HG03175 (cell line): ENCODE results near the gene TSGA10IP.

Experiments
- ATAC-seq: cut with Tn5 transposase; IDR thresholded peaks from one replicate; pipeline ENCODE4 v1.9.1; 2021; ENCODE audit warnings: mild to moderate bottlenecking, moderate library complexity; ENCODE audit not compliant: unreplicated experiment

The TSGA10IP gene

DNA sequence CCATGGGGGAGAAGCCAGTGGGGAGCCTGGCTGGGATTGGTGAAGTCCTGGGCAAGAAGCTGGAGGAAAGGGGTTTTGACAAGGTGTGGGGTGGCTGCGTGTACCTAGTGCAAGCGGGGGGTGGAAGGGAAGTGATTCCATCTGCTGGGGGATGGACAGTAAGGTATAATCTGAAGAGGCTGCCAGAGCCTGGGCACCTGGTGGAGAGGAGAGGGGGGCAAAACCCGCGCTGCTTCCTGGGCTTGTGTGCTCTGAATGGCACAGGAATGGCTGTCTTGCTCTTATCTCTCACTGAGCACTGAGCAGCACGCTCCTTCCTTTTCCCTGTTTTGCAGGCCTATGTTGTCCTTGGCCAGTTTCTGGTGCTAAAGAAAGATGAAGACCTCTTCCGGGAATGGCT lies 58.0 kb downstream of the TSGA10IP start:
- ATAC-seq, result no peak

DNA sequence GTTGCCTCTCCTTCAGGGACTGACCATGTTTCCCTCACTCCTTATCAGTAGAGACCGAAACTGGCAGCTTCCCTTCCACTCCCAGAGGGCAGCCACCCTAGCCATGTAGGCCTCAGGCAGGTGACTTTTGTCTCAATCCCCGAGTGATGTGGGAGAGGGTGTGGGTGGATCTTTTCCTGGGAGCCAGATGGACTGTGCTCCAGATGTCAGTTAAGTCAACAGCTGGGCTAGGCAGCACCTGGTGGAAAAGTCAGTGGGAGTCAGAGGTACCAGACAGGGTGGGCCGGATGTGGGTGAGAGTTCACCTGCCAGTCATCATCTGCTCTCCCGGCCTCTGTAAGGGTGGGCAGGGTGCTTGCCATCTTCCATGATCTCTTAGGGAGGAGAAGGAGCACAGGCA lies 58.9 kb downstream of the TSGA10IP start:
- ATAC-seq, result no peak

DNA sequence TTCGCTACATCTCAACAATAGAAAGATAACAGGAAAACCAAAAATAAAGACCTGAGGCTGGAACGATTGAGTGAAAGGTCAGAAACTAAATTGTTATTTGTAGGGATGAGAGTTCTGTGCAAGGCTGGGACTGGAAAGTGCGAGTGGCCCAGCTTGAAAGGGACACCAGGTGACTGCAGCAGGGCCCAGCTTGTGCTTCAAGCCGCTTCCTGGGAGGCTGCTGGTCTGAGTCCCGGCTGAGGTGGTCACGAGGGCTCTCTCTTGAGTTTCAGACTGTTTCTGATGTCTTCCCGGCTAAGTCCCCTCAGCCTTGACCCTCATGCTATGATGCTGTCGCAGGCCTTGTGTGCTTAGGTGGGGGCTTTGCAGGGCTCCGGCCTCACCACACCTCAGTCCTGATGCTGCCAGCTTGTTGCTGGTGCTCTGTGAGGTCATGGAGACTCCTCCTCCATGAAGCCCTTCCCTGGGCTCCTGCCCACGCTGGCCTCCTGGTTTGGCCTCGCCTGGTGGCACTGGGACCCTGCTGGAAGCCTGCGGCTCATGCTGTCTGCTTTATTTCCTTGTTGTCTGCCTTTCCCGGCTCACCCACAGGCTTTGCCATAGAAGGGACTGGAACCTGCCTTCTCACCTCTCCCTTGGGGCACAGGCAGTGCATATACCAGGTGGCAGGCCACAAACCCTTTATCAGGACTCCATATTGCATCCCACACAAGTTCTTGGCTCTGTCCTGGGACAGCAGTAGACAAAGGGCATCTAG lies 61.0 kb downstream of the TSGA10IP start:
- ATAC-seq, result no peak

DNA sequence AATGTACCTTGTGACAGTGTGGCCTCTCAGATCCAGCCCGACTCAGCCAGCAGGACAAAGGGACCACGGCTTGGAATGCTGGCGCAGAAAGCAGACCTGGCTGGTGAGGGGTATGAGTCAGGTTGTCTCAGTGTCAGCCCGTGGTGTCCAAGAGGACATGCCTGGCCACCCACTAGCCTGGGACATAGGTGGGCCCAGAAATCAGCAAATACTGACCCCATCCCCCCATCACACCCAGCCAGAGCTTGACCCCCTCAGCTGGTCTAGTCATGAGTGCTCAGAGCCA lies 61.6 kb downstream of the TSGA10IP start:
- no peak for ATAC-seq

DNA sequence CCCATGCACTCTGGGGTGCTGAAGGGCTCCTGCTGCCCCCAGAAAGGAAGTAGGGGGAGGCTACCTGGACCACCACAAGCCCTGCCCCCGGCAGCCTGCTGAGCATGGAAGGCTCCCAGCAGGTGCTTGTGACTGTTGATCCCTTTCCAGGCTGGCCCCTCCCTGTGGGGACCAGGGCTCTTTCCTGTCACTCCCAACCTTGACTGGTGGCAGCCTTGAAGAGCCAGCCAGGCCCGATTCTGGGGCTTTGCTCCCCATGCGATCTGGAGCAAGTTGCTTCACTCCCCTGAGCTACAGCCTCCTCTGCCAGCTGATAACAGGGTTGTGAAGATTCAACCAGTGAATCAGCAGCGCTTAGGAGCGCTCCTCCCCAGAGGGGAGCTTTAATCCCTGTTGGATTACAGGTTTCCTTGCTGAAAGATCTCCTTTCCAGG lies 61.9 kb downstream of the TSGA10IP start:
- ATAC-seq, result no peak

DNA sequence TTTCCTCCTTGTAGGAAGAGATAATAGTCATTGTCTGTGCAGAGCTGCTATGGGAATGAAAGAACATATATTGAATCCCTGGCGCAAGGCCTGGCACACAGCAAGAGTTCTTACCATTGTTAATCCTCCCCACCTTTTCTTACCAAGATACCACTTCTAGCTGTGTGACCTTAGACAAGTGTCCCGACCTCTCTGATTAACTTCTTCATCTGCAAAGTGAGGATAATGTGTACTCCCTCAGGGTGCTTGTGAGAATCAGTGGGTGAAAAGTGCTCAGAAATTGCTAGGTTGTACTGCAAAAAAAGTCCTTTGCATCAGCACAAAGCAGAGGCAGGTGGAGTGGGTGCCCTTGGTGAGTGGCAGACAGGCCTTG lies 62.8 kb downstream of the TSGA10IP start:
- ATAC-seq, result no peak

DNA sequence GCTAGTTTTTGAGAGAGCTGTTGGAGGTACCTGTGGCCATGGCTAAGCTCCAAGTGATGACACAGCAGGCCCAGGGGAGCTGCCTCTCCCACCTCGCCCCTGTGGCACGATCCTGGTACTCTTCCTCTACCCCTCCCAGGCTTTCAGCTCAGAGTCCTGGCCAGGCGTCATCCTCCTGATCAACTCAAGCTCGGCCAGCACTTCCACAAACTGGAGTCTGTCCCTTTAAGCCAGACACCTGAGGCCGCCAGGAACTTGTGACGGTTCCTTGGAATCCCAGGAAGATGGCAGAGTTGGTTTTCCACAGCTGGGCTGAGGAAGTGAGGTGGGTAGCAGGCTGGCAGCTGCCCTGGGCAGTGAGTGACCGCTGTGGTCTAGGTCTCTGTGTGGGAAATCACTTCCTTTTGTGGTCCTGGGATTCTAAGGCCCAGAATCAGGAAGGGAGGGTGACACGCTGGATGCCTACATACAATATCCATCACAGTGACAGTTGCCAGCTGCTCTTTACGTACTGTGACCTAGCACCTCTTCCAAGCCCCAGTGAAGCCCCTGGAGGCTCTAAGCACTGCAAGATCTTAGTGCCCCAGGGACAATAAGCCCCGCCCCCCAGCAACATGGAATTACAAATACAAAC lies 63.3 kb downstream of the TSGA10IP start:
- no peak for ATAC-seq
